GDM1 (cell line): ENCODE data around the gene TTC23L.
"Not testable (repeated sequence)": the region's sequence is repeated elsewhere in the genome, so short reads cannot be mapped to it uniquely, and the experiment has no call there.

Experiments
- DNase-seq: peaks from one replicate; lab custom pipeline; 2025; lab: John Stamatoyannopoulos, UW

The TTC23L gene

GRCh38 chr5:34923256-34923655 is 84.3 kb downstream of the TTC23L start:
- not testable (repeated sequence) for DNase-seq

- DNase-seq: peak; percentile 0
These were observed 84.9 kb downstream of the TTC23L start for GRCh38 chr5:34923694-34924461.

GRCh38 chr5:34924462-34924765 is 85.5 kb downstream of the TTC23L start:
- DNase-seq: no peak

GRCh38 chr5:34926318-34926888 is 87.4 kb downstream of the TTC23L start:
- DNase-seq: no peak

- DNase-seq: no peak
These were observed 88.8 kb downstream of the TTC23L start for GRCh38 chr5:34927785-34928184.

- DNase-seq: no peak
These were observed 89.3 kb downstream of the TTC23L start for GRCh38 chr5:34928267-34928666.

GRCh38 chr5:34929134-34929719 is 90.3 kb downstream of the TTC23L start, which contains the start of gene DNAJC21:
Gene DNAJC21 (plus strand): TSS chr5:34929559. CDS start chr5:34929820, 261 bp downstream.
- peak; percentile 97 for DNase-seq

GRCh38 chr5:34929720-34930461 is 90.9 kb downstream of the TTC23L start:
- peak; percentile 73 for DNase-seq

GRCh38 chr5:34930462-34930844 is 91.5 kb downstream of the TTC23L start:
- DNase-seq: no peak

GRCh38 chr5:34930870-34931269 is 91.9 kb downstream of the TTC23L start:
- DNase-seq: no peak

GRCh38 chr5:34932947-34933346 is 94.0 kb downstream of the TTC23L start:
- no peak for DNase-seq

- no peak for DNase-seq
These were observed 103.0 kb downstream of the TTC23L start for GRCh38 chr5:34941936-34942335.

- no peak for DNase-seq
These were observed 105.1 kb downstream of the TTC23L start for GRCh38 chr5:34944044-34944443.

GRCh38 chr5:34944460-34945047 is 105.6 kb downstream of the TTC23L start:
- DNase-seq: no peak
